ENCODE results near the gene ADAMTS16.
A peak's percentile ranks its signal among the peaks of the same experiment; 100 is the strongest.

Gene ADAMTS16

GRCh38 chr5:5145651-5146529 is 5.8 kb downstream of the ADAMTS16 start:
- DNase-seq = no peak

- no peak for DNase-seq
Measured at GRCh38 chr5:5146530-5147160, 6.5 kb downstream of the ADAMTS16 start.

GRCh38 chr5:5149154-5149553 is 9.0 kb downstream of the ADAMTS16 start:
- no peak for DNase-seq

DNA sequence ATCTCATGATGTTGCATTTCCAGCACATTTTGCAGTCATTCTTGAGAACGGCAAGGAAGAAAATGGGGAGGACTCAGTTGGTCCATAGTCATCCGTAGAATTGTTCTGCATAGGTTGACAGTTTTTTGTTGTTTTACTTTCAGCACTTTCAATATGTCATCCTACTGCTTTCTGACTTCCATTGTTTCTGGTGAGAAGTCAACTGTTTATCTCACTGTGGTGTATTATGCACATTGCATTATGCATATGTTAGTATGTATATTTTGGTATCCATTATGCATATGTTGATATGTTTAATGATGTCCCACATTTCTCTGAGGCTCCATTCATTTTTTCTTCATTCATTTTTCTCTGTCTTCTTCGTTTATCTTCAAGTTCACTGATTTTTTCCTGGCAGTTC is 10.5 kb downstream of the ADAMTS16 start:
- DNase-seq = no peak

DNA sequence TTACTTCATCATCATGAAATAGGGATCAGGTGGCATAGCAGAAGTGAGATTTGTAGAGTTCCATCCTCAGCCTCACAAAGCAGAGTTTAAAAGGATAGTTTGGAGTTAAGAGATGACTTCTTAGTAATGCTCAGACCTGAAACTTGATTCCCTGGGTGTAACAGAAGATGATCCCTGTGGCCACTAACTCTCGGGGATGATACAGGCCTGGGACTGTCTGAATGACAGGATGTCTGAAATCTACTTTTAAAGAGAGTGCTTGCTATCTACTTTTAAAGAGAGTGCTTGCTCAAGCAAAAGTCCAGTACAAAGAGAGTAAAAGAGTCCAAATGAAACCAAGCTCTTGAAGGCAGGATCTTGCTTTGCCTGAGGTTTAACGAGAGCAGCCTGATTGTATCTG is 14.6 kb downstream of the ADAMTS16 start:
- no peak for DNase-seq

GRCh38 chr5:5155617-5156016 is 15.5 kb downstream of the ADAMTS16 start:
- no peak for DNase-seq

- no peak for DNase-seq
Measured at GRCh38 chr5:5156471-5157082, 16.4 kb downstream of the ADAMTS16 start.

DNA sequence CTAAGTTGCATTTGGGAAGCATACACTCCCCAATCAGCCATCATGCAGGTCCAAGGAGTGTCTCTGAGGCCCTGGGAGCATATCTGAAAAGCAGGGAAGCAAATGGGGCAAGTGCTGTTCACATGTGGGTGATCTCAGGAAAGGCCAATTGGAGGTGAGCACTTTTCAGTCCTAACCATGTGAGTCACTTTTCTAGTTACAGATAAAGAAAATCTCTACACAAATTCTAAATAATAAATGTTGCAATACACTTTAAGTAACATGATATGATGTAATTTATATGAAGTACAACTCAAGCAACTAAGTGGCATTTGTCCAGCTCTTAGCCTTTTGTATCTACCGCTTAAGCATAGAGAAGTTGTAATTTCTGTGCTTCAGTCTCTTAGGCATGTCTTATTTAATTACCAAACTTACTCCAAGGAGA is 18.4 kb downstream of the ADAMTS16 start:
- DNase-seq = no peak

DNA sequence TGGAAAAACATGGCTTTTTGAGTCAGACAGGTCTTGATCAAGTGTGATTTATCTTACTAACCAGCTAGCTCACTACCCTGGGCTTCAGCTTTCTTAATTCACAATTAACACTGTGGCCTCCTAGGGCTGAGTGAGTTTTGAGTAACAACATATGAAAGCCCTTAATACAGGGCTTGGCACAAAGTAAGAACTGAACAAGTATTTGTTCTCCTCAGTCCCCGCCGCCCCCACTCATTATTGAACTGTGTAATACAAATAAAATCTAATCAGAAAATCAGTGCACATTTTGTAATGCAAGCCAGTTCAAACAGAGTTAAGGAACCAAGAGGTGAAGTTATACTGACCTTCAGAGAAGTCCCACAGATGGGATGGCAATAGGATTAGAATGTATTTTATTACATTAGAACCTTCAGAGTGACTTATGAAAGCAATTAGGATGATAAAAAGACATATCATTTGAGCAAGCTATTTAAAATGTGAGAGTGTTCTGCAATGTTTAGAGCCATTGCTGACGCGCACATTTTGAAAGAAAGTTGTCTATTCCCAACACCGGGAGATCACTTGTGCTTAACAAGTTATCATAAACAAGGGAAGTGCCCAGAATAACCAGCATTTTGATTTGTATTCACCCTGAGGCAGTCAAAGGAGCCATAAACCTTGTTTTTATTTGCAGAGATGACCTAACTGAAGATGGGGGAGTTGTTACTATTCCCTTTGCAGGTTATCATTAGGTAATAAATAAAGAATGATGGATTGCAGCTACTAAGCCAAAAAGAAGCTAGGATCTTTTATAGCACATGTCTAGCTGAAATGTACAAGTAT is 19.4 kb downstream of the ADAMTS16 start:
- DNase-seq = no peak

DNA sequence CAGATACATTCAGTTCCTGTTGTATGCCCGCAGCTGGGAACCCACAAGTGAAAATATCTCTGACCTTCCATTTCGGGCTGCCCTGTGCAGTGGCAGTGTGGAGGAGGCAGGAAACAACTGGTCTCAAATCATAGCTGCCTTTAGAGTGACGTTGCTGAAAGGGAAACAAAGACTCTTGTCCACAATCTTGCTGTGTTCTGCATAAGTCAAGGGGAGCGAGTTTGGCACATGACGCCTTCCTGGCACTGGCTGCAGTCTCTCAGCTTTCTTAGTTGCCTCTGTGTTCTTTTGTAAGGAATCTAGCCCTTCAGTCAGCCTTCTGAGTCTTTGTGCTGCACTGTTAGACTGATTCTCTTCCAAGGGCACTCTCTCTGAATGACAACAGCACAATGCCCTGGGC is 24.0 kb downstream of the ADAMTS16 start:
- DNase-seq = no peak

- DNase-seq = peak in 1 of 14 donors; percentile 42
Measured at GRCh38 chr5:5165541-5166002, 25.4 kb downstream of the ADAMTS16 start.

DNA sequence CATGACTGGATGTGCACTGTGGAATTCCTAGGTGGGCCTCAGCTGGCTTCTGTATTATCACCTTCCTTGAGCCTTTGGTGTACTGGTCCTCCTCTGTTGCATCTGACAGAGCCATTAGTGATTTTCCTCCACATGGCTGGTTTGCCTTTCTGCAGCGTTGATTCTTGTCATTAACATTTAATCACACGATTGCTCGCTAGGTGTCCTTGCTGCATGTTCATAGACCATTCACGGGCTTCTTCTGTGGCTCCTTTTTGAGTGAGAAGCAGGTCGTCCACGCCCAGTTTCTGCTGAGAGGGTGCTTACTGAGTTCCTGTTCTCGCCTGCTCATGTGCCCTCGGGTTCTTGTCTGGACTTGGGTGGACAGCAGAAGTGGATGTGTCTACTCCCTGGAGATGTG is 29.3 kb downstream of the ADAMTS16 start:
- no peak for DNase-seq

DNA sequence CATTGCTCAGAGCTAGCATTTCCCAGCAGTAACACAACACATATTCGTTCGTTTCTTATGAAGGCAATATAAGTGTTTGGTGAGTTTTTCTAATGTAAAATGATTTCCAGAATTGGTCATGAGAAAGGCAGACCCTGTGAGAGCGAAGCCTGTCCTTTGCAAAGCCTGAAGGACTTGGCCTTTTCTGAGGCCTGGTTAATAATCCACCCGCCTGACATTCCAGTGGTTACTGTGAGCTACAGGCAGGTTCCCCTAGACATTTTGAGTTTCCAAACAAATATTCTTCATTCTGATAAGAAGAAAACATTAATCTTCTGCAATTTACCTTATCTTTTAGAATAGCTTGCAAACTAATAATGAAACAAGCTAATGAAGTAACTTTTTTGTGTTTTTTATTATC is 38.0 kb downstream of the ADAMTS16 start:
- no peak for DNase-seq

DNA sequence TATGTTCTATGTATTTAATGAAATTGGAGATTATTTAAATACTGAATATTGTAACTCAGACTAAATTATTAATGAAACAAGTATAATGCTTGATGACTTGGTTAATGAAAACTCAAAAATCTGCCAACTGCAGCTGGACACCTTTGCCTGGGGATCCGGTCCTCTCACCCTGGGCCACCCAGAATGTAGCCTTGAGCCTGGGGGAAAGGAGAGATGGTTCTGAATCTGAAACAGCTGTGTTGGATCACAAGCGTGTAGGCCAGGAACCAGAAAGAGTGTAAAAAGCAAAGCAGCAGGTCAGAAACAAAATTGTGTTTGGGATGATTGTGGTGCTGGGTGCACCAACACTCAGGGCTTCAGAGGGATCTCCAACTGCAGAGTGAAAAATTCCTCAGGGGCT is 38.5 kb downstream of the ADAMTS16 start:
- no peak for DNase-seq

DNA sequence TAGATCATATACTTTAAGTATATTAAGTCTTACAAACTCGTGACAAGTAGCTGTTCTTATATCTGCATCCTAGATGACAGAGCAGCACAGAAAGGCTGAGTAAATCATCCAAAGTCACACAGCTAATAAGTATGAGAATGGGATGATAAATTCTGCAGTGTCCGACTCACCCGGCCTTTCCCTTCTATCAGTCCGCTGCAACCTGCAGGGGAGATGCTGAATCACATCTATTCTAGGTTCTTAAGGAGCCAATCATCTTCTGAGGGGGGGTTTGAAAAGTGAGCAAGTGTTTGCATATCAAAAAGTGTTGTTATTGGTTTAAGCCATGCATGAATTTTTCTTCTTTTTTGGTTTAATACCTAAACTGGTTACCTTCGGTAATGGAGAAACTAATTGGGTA is 38.9 kb downstream of the ADAMTS16 start:
- DNase-seq = no peak

- no peak for DNase-seq
Measured at GRCh38 chr5:5179597-5179996, 39.5 kb downstream of the ADAMTS16 start.

GRCh38 chr5:5181650-5182324 is 41.7 kb downstream of the ADAMTS16 start:
- peak in 1 of 14 donors; percentile 31 for DNase-seq

DNA sequence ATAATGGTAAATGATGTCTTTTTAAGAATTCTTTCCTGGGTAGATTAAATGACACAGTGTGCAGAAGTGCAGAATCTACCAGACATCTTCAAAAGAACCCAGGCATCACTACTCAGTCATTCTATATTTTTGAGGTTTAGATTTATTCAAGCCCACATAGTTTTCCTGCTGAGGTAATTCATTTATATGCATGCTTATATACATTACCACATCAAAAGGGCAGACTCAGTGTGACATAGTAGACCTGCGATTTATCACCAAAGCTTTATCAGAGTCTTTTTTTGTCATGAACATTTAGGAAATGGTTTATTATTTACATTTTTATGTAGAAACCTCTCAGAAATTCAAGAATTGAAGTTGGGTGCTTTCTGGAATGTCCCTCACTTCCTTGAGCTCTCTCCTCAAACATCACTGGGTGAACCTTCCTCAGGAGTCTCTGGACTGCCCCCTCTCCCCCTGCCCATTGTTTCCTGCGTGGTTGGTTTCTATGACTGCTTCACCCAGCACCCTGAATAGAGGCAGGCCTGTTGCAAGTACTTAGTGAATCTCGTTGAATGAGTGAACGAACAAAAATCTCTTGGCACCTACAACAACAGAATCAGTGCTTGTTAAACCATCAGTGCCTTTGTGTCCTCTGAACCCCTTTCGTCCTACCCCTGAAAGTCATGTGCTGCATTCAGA is 42.5 kb downstream of the ADAMTS16 start:
- DNase-seq = no peak

DNA sequence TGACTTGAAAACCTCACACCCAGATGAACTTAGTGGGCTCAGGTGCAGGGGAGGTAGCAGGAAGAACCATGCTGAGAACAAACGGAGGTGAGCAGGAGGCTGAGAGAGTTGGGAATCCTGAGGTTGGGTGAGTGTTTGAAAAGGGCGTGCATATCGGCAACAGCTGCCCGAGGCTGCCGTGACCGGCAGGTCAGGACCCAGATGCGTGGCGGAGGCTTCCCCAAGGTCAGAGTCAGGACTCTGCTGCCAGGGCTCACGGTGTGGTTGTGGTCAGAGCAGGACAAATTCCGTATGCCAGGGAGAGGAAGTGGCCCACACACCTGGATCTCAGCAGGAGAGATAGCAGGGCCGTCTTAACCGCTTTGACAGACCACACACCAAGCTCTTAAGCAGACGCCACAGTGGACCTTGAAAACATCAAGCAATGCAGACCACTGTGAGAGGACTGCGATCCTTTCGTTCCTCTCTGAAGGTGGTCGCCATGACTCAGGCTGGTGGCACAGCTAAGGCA is 43.1 kb downstream of the ADAMTS16 start:
- no peak for DNase-seq

- DNase-seq = no peak
Measured at GRCh38 chr5:5183933-5184332, 43.8 kb downstream of the ADAMTS16 start.

GRCh38 chr5:5188376-5189050 is 48.4 kb downstream of the ADAMTS16 start:
- no peak for DNase-seq

Measured in C1 segment of cervical spinal cord (tissue), 14 donors.